Measurements from ENCODE around the gene DNPH1.

- TF ChIP-seq, protein P1, sequence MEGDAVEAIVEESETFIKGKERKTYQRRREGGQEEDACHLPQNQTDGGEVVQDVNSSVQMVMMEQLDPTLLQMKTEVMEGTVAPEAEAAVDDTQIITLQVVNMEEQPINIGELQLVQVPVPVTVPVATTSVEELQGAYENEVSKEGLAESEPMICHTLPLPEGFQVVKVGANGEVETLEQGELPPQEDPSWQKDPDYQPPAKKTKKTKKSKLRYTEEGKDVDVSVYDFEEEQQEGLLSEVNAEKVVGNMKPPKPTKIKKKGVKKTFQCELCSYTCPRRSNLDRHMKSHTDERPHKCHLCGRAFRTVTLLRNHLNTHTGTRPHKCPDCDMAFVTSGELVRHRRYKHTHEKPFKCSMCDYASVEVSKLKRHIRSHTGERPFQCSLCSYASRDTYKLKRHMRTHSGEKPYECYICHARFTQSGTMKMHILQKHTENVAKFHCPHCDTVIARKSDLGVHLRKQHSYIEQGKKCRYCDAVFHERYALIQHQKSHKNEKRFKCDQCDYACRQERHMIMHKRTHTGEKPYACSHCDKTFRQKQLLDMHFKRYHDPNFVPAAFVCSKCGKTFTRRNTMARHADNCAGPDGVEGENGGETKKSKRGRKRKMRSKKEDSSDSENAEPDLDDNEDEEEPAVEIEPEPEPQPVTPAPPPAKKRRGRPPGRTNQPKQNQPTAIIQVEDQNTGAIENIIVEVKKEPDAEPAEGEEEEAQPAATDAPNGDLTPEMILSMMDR (IDR thresholded peaks at IDR 0.05) = no peak
- TF ChIP-seq POLR2A (IDR thresholded peaks at IDR 0.05) = no peak
Observed at GRCh38 chr6:43202451-43202850, 26.8 kb downstream of the DNPH1 start.

All from ovary (tissue), 3 donors.